Measurements from ENCODE around the gene HEMGN.

HEMGN gene

DNA sequence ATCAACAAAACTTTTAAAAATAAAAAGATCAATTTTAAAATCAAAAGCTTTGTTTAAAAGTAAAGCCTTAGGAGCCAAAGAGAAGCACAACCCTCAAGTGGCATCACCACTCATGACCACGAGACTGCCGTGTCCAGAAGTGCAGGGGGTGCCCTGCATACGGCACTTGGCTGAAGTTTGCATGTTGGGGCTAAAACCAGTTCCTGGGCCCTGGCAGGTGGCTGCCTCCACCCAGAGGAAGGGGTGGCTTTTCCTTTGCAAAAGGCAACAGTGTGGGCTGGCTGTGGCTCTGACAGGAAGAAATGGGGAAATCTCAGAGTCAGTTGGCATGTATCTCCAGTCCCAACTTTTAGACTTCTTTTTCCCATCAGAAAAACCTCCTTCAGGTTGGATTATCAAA lies 30.9 kb downstream of the HEMGN start:
- Histone ChIP-seq H3K4me2 (ENCODE audit: insufficient read depth, low read length) (no peak overlapping the region), H3K79me2 (ENCODE audit: insufficient read depth, low read length) (peaks cover 10% of the 10 kb centered on the region), H3K4me1 (ENCODE audit: insufficient read depth, low read length) (peaks cover 39% of the 10 kb centered on the region), H3K27ac (ENCODE audit: low read length) (no peak overlapping the region), H3K9me3 (ENCODE audit: insufficient read depth, low read length, severe bottlenecking) (no peaks in the 10 kb centered on the region), H3K4me3 (ENCODE audit: low read depth in 1 of 2, low read length in 2 of 2) (no peak overlapping the region), H3K27me3 (ENCODE audit: insufficient read depth, low read length, poor library complexity) (no peaks in the 10 kb centered on the region), H2AFZ (ENCODE audit: low read depth, low read length) (no peak overlapping the region), H3K9ac (ENCODE audit: low read depth, low read length) (no peak overlapping the region), H4K20me1 (ENCODE audit: insufficient read depth, low read length) (peaks cover 4% of the 10 kb centered on the region; the same call in 1 of the 2 replicates), H3K36me3 (ENCODE audit: insufficient read depth, low read length) (peaks cover 47% of the 10 kb centered on the region)
- DNase-seq (peak; percentile 22), ATAC-seq (ENCODE audit: insufficient read depth, low read depth) (0 out of 3 replicates have a peak, but pooled peaks have one; percentile 23)
- no peak for TF ChIP-seq EZH2 (IDR thresholded peaks at IDR 0.05; ENCODE audit: borderline replicate concordance, low read depth, low read length, severe bottlenecking)
- no peak for TF ChIP-seq CTCF (IDR thresholded peaks at IDR 0.05; ENCODE audit: borderline replicate concordance, extremely low read depth, low read length, poor library complexity, severe bottlenecking)

DNA sequence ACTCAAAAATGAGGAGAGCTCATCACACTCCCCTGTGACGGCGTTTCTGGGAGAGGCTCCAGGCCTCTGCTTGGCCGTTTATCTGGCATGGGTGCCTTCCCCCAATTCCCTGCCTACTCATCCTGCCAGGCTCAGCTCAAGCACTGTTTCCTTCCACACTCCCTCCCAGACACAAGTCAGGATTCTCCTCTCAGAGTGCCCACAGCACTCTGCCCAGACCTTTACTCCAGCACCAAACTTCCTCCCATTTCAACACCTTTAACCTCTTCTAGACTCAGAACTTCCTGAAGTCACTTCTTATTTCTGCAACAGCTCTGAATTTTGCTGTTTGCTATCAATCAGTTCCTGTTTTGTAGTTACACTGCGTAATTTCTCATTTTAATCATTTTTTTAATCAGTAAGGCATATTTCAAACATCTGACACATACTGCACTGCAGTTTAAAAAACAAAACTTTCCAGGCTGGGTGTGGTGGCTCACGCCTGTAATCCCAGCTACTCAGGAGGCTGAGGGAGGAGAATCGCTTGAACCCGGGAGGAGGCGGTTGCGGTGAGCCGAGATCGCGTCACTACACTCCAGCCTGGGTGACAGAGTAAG lies 31.6 kb downstream of the HEMGN start:
- no peaks in the 10 kb centered on the region for H3K9me3 ChIP-seq (ENCODE audit: insufficient read depth, low read length, severe bottlenecking)
- no peak overlapping the region; the same call in 1 of the 2 replicates for H3K4me2 ChIP-seq (ENCODE audit: insufficient read depth, low read length)
- no peaks in the 10 kb centered on the region for H3K27me3 ChIP-seq (ENCODE audit: insufficient read depth, low read length, poor library complexity)
- H2AFZ ChIP-seq (ENCODE audit: low read depth, low read length) = no peak overlapping the region
- peaks cover 4% of the 10 kb centered on the region; the same call in 1 of the 2 replicates for H4K20me1 ChIP-seq (ENCODE audit: insufficient read depth, low read length)
- DNase-seq (no peak), ATAC-seq (ENCODE audit: insufficient read depth, low read depth) (no peak)
- peaks cover 39% of the 10 kb centered on the region for H3K4me1 ChIP-seq (ENCODE audit: insufficient read depth, low read length)
- H3K27ac ChIP-seq (ENCODE audit: low read length) = peak overlapping the region; percentile 58
- peaks cover 10% of the 10 kb centered on the region for H3K79me2 ChIP-seq (ENCODE audit: insufficient read depth, low read length)
- TF ChIP-seq CTCF (IDR thresholded peaks at IDR 0.05; ENCODE audit: borderline replicate concordance, extremely low read depth, low read length, poor library complexity, severe bottlenecking) (no peak), EZH2 (IDR thresholded peaks at IDR 0.05; ENCODE audit: borderline replicate concordance, low read depth, low read length, severe bottlenecking) (no peak)
- H3K4me3 ChIP-seq (ENCODE audit: low read depth in 1 of 2, low read length in 2 of 2) = no peak overlapping the region
- H3K36me3 ChIP-seq (ENCODE audit: insufficient read depth, low read length) = peaks cover 39% of the 10 kb centered on the region
- no peak overlapping the region for H3K9ac ChIP-seq (ENCODE audit: low read depth, low read length)

GRCh38 chr9:97905228-97905627 lies 32.7 kb downstream of the HEMGN start:
- Histone ChIP-seq H3K9ac (ENCODE audit: low read depth, low read length) (peak overlapping the region; percentile 38; the same call in 1 of the 2 replicates), H3K79me2 (ENCODE audit: insufficient read depth, low read length) (peaks cover 10% of the 10 kb centered on the region), H3K4me3 (ENCODE audit: low read depth in 1 of 2, low read length in 2 of 2) (peak overlapping the region in 1 of 2 experiments; percentile 46; a peak in 2 of 4 replicates), H3K27me3 (ENCODE audit: insufficient read depth, low read length, poor library complexity) (no peaks in the 10 kb centered on the region), H3K36me3 (ENCODE audit: insufficient read depth, low read length) (peaks cover 28% of the 10 kb centered on the region), H4K20me1 (ENCODE audit: insufficient read depth, low read length) (peaks cover 4% of the 10 kb centered on the region; the same call in 1 of the 2 replicates), H3K4me1 (ENCODE audit: insufficient read depth, low read length) (peaks cover 39% of the 10 kb centered on the region), H3K27ac (ENCODE audit: low read length) (peak overlapping the region; percentile 69), H3K4me2 (ENCODE audit: insufficient read depth, low read length) (peak overlapping the region; percentile 64), H3K9me3 (ENCODE audit: insufficient read depth, low read length, severe bottlenecking) (no peaks in the 10 kb centered on the region), H2AFZ (ENCODE audit: low read depth, low read length) (no peak overlapping the region)
- TF ChIP-seq EZH2 (IDR thresholded peaks at IDR 0.05; ENCODE audit: borderline replicate concordance, low read depth, low read length, severe bottlenecking) (no peak), CTCF (IDR thresholded peaks at IDR 0.05; ENCODE audit: borderline replicate concordance, extremely low read depth, low read length, poor library complexity, severe bottlenecking) (no peak)
- peak; percentile 99 for ATAC-seq (ENCODE audit: insufficient read depth, low read depth)
- peak; percentile 71 for DNase-seq

Data from DND-41 (cell line).